Stimulated activated CD4-positive, alpha-beta T cell treated with anti-CD3 and anti-CD28 coated beads, Interleukin-2, amount 100 ng/mL, for 4 hours (primary cell): Measurements from ENCODE around the gene KATNA1.
A peak's percentile ranks its signal among the peaks of the same experiment; 100 is the strongest.

Experiments used
- DNase-seq: peaks from one replicate; pipeline ENCODE4 v3.0.0-alpha.2; 2020; ENCODE audit warnings: low read depth

Gene KATNA1

DNA sequence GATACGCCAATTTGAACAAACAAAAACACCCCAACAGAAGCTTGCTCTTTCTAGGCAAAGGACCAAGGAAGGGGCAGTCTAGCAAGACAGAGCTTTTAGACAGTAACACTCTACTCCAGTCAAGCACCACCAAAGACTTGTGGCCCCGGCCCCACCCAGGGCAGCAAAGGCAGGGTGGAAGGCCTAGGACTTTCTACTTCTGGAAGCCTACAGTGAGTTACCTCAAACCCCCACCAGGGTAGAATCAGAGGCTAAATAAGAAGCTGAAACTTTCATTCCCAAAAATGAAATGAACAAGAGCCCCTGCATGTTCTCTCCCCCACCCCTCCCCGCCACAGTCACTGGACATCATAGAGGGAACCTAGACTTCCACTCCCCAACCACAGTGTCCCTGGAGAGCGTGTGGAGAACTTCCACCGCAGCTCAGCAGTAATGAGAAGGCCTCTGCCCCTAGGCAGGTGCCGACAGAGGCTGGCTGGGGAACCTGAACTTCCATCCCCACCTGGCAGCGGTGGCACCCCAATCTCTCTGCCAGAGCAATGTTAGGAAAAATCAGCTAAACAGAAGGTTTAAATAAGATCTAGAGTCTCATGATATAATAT is 40.0 kb downstream of the KATNA1 start:
- DNase-seq, result no peak

DNA sequence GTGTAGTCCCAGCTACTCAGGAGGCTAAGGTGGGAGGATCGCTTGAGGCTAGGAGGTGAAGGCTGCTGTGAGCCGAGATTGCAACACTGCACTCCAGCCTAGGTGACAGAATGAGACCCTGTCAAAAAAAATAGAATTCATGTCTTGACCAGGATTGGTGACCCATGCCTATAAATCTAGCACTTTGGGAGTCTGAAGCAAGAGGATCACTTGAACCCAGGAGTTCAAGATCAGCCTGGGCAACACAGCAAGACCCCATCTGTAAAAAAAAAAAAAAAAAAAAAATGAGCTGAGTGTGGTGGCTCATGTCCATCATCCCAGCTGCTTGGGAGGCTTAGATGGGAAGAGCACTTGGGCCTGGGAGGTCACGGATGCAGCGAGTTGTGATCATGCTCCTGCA is 48.0 kb downstream of the KATNA1 start:
- no peak for DNase-seq

DNA sequence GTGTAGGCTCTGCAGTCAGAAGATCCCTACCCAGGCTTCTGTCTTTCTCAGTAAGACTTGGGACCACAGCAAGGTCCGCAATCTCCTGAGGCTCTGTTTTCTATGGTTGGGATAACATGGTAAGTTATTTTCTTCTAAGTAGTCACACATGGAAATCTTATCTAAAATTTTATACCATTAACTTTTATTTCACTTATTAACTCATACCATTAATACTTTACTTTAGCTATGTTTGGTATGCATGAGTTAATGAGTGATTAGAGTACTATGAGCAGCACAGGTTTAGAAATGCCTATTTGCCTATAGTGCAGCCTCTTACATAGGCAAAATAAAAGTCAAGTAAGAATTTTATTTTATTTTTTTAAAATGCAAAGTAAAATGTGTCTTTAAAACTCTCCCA is 55.1 kb downstream of the KATNA1 start:
- DNase-seq, result no peak

DNA sequence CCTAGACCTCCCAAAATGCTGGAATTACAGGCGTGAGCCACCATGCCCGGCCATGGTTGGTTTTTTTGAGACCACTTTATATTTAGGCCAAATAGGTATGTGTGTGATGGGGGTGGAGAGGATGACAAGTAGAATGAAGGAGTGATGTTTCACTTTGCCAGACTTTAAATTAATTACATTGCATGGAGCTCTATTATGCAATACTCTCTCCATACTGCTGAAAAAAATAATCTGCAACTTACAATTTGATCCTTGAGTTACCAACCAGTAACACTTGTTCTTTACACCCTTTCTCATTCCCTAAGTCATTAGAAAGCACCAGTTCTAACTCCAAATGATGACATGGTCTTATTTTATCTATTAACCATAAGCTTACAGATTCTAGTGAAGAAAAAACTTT is 55.5 kb downstream of the KATNA1 start:
- no peak for DNase-seq

DNA sequence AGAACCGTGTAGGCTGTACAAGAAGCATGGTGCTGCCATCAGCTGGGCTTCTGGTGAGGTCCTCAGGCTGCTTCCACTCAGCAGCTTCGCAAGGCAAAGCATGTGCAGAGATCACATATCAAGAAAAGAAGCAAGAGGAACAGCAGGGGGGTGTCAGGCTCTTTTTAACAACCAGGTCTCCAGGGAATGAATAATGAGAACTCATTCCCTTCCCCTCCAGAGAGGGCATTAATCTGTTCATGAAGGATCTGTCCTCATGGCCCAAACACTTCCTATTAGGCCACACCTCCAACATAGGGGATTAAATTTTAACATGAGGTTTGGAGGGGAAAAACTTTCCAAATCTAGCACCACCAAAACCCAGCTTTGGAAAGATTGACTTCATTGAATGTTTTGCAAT is 62.4 kb downstream of the KATNA1 start:
- DNase-seq, result no peak

DNA sequence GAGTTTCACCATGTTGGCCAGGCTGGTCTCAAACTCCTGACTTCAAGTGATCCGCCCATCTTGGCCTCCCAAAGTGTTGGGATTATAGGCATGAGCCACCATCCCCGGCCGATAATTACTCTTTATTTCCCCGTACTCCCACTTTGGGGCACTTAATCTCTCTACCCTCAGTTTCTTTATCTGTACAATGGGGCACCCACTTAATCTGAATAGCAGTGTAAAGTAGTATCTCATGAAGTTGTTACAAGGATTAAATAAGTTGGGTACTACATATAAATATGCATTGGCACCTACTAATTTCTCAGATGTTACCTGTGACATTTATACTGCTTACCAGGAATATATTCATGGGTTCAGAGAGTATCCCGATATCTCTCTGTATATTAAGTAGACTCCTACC is 67.2 kb downstream of the KATNA1 start:
- no peak for DNase-seq

DNA sequence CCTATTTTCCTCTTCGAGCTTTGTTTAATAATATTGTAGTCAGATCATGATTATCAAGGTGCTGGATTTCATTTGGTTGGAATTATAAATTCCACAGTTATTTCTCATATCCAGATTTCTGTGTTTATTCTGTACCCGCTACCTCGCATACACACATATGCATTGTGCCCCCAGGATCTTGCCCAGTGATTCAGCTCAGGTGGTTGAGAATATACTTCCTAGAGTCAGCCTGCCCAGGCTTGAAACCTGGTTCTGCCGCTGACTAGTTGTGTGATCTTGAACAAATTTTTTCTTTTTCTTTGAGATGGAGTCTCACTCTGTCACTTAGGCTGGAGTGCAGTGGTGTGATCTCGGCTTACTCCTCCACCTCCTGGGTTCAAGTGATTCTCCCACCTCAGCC is 67.6 kb downstream of the KATNA1 start:
- no peak for DNase-seq

DNA sequence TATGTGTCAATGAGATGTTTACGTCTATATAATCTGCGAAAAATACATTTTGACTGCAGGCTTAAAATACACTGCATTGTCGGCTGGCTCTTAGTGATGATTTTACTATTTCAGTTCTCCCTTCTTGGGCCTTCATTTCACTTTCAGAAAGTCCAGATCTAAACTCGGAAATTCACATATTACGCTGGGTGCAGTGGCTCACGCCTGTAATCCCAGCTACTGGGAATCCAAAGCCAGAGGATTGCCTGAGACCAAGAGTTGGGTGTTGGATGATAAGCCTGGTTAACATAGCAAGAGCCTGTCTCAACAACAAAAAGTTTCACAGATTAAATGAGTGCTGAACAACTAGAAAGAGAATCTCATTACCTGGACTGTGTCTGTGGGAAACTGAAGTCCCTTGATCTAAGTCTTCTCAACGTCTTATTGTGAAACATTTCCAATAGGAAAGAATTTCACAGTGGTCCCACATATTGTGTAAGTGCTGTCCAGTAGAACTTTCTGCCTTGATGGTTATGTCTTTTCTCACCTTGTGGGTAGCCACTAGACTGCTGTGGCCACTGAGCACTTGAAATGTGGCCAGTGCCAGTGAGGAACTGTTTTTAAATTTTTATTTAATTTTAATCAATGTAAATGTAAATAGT is 80.4 kb downstream of the KATNA1 start:
- no peak for DNase-seq

DNA sequence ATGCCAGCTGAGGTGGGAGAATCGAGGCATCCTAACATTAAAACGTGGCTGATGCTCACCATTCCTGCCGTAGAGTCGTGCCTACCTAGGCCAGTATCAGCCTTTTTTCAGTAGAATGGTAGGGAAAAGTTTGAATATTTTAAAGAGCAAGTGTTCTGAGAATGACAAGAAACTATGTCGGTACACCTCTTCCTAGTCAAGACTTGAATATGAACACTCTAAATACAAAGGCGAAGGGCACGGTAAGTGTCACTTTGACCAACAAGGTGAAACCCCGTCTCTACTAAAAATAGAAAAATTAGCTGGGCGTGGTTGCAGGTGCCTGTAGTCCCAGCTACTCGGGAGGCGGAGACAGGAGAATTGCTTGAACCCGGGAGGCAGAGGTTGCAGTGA is 81.3 kb downstream of the KATNA1 start:
- DNase-seq, result no peak

DNA sequence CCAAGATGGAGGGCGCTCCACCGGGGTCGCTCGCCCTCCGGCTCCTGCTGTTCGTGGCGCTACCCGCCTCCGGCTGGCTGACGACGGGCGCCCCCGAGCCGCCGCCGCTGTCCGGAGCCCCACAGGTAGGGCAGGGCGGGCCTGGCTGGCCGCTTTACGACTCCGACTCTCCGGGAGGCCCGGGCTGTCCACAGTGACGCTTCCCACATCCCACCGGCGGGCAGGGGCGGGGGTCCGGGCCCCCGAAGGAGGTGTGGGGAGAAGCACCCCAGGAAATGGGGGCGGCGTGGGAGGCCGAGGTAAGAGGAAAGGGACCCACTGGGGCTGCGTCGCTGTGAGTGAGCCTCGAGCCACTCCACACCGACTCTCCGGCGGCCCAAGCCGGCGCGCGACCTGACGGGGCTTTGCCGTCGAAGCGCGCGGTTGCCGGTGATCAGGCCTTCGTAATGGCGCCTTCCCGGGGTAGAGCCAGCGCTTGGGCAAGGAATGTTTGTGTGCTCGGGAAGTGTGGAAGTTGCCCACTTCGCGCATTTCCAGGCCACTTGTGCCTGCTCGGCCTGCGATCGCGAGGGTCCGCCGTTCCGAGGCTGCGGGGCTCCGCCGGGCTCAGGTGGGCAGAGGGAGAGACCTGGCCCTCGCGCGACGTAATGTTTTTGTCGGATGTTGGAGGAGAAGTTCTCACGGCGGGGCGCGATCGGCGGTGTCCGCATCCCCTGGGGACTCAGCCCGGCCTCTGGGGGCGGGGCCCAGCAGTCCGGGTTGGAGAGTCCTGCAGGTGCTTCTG is 81.9 kb downstream of the KATNA1 start:
- peak; percentile 47 for DNase-seq

DNA sequence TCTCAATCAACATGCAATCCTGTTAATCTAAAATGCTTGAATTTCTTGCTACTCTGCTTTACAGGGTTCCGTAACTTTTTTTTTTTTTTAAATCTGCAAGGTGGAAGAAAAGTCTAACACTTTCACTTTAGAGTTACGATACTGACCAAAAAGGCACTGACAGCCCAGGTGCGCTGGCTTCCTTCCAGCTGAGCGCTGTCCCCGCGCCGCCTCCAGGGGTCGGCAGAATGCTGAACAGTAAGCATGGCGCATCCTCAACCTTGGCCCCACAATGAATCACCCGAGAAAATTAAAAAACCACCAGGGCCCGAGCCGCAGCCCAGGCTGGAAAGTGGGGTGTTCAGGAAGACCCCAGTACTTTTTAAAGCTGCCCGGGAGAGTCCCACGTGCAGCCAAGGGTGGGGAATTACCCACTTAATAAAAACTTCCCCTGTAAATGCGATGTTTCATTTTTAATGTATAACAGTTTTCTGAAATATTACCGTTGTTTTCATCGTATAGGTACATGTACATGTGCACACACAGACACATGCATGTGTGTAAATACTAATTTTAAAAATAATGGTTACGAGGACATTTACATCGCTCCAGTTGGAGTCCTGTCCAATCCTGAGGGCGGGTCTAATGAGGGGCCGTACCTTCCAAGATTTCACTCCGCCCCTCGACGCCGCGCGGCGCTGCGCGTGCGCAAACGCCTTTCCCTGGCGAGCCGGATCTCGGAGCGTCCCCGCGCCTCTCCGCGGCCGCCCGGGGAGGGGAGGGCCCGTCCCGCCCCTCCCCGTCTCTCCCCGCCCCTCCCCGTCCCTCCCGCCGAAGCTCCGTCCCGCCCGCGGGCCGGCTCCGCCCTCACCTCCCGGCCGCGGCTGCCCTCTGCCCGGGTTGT is 82.7 kb downstream of the KATNA1 start, which contains the start of gene GINM1:
Gene GINM1, plus strand, starts transcription at position 849 of the 883 bp plus-strand sequence. CDS start 40 bp downstream, outside the sequence.
- DNase-seq, result peak; percentile 93

DNA sequence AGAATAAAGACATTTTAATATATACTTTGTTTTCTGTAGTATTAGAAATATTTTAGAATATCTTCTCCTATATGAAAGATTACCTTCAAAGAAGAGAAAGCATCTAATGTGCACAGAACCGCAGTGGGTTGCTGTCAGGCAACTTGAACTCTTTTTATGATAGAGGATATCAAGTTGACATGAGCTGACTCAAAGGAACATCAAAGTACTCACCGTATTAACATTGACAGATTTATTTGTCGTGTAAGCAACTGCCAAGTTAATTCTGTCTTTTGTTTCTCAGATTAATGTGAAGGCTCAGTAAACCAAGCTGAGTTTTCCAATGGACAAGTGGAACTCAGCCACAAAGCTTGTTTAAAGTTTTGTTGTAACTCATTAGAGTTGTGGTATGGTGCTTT is 84.6 kb downstream of the KATNA1 start:
- DNase-seq, result no peak

DNA sequence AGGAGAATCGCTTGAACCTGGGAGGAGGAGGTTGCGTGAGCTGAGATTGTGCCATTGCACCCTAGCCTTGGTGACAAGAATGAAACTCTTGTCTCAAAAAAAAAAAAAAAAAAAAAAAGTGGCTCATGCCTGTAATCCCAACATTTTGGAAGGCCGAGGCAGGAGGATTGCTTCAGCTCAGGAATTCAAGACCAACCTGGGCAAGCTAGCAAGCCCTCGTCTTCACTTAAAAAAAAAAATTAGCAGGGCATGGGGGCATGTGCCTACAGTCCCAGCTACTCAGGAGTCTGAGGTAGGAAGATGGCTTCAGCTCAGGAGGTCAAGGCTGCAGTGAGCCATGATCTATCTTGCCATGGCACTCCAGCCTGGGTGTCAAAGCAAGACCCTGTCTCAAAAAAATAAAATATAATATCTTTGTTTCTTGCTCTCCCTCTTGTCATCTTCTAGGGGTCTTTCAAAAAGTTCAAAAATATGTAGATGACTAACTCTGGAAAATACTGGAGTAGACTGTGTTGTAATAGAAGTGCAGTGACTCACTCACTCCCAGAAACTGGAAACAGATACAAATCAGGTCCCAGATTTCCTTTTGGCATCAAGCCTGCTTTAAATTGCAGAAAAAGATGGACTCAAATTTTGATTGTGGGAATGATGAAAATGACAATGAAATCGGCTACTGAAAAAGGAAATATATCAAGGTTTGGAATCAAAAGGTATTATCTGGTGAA is 85.1 kb downstream of the KATNA1 start:
- no peak for DNase-seq

DNA sequence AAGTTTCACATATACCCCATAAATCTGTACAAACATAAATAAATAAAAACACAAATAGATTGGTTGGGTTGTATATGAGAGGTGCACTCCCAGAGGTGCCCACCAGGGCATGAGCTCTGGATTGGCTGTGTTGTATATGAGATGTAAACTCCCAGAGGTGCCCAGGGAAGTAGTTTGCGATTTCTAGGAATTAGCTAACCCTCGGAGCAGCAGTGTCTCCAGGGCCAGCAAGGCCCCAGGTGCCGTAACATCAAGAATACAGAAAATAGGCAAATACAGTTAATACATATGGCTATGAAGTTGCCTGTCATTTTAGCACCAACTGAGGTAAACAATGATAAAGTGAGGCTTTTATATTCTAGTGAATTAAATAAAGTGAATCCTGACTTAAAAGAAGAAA is 87.8 kb downstream of the KATNA1 start:
- no peak for DNase-seq

DNA sequence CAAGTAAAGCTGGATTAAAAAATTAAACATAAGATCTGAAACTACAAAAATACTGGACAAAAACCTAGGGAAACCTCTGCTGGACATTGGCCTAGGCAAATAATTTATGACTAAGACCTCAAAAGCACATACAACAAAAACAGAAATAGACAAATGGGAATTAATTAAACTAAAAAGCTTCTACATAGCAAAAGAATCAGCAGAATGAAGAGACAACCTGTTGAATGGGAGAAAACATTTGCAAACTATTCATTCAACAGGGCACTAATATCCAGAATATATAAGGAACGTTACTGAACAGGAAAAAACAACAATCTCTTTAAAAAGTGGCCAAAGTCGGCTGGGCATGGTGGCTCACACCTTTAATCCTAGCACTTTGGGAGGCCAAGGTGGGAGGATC is 89.1 kb downstream of the KATNA1 start:
- DNase-seq, result no peak

DNA sequence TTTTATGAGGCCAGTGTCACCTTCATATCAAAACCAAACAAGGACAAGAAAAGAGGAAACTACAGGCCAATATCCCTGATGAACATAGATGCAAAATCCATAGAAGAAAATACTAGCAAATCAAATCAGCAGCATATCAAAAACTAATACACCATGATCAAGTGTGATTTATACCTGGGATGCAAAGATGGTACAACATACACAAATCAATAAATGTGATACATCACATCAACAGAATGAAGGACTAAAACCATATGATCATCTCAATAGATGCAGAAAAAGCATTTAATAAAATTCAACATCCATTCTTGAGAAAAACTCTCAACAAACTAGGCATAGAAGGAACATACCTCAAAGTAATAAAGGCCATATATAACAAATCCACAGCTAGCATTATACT is 90.5 kb downstream of the KATNA1 start:
- DNase-seq, result no peak

DNA sequence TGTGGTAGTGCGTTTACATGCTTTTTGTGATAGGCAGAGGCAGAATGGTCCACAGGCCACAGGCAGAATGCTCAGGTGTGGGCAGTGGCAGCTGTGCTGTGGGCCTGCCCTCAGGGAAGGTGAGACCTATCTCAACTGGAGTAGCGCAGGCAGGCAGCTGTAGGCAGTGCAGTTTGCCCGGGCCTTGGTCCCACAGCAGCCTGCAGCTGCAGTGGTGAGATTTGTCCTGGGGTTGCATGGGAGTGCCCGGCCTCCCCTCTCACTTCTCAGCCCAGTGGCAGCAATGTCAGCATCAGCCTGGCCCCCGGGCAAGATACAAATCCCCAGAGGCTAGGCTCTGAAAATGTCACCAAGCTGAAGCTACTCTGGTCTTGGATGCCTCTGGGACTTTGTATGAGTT is 96.6 kb downstream of the KATNA1 start:
- DNase-seq, result no peak

DNA sequence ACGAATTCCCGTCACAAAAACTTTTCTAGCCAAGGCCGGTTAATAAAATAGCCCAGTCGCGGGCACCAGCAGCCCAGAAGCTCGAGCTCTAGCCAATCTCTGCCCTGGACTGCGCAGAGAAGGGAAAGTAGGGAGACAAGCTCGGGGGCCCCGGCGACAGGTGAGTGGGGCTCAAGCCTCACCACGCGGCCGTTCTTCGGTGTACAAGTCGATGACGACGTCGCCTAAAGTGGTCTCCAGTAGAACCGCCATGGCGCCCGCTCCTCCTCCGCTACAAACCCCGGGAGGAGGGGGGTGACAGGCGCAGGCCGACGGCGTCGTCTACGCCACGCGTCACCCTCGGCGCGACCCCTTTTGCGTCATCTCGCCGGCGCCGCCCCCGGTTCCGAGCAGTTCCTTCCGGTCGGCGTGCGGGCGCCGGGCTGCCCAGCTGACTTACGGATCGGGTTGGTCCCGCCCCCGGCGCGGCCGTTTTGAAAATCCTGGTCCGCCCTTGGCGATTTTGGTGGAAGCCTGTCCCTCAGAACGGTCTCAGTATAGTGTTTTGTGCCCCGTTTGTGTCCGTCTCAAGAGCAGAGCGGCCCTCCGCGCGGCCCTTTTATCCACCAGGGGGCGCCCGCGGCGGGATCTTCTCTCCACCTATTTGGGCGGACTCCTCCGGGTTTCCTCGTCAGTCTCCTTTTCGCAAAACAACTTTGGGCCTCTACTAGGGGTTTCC is 102.6 kb downstream of the KATNA1 start, which contains the start of gene PPIL4:
Gene PPIL4, minus strand, starts transcription at position 290 of the 718 bp plus-strand sequence. Its CDS starts 38 bp downstream, at position 252.
- peak; percentile 93 for DNase-seq

DNA sequence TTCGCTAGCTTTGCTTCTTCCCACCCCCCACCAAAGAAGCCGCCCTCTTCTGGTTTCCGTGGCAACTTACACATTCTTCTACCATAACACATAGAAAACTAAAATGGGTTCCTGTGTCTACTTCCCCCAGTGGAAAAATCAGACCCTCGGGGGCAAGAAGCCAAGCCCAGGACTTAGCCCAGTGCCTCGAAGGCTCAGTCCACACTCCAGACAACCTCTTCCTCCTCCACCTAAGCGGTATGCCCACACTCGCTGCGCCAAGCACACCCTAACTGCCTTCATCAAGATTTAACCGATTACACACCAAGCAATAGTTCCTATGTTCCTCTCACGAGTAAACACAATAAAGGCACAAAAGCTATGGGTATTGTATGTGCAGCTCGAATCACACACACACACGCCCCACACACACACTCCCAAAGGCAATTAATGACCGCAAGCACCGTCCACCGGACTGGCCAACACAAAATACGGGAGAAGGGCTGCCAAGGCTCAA is 103.2 kb downstream of the KATNA1 start:
- DNase-seq, result peak; percentile 56
